ENCODE results near the gene NR2C2AP.

The NR2C2AP gene

GRCh38 chr19:19217099-19217498 is 13.9 kb upstream of the NR2C2AP start:
- peak; percentile 41 for DNase-seq (ENCODE audit: low read depth)
- TF ChIP-seq CTCF (conservative IDR thresholded peaks at IDR 0.05; ENCODE audit: control insufficient read depth, insufficient read depth, low read depth, low read length): peak; percentile 21
- H3K4me3 ChIP-seq (ENCODE audit: control insufficient read depth, low read depth, low read length): no peak overlapping the region

GRCh38 chr19:19215792-19216191 is 12.6 kb upstream of the NR2C2AP start:
- no peak for TF ChIP-seq CTCF (conservative IDR thresholded peaks at IDR 0.05; ENCODE audit: control insufficient read depth, insufficient read depth, low read depth, low read length)
- no peak overlapping the region for H3K4me3 ChIP-seq (ENCODE audit: control insufficient read depth, low read depth, low read length)
- no peak for DNase-seq (ENCODE audit: low read depth)

- no peak overlapping the region for H3K4me3 ChIP-seq (ENCODE audit: control insufficient read depth, low read depth, low read length)
- TF ChIP-seq CTCF (conservative IDR thresholded peaks at IDR 0.05; ENCODE audit: control insufficient read depth, insufficient read depth, low read depth, low read length): no peak
- peak; percentile 30 for DNase-seq (ENCODE audit: low read depth)
These were observed 11.7 kb upstream of the NR2C2AP start for GRCh38 chr19:19214892-19215291.

- no peak for DNase-seq (ENCODE audit: low read depth)
- no peak for TF ChIP-seq CTCF (conservative IDR thresholded peaks at IDR 0.05; ENCODE audit: control insufficient read depth, insufficient read depth, low read depth, low read length)
- no peak overlapping the region for H3K4me3 ChIP-seq (ENCODE audit: control insufficient read depth, low read depth, low read length)
These were observed 10.9 kb upstream of the NR2C2AP start for GRCh38 chr19:19214159-19214490.

GRCh38 chr19:19213426-19214158 is 10.4 kb upstream of the NR2C2AP start:
- no peak for TF ChIP-seq CTCF (conservative IDR thresholded peaks at IDR 0.05; ENCODE audit: control insufficient read depth, insufficient read depth, low read depth, low read length)
- no peak for DNase-seq (ENCODE audit: low read depth)
- H3K4me3 ChIP-seq (ENCODE audit: control insufficient read depth, low read depth, low read length): no peak overlapping the region

GRCh38 chr19:19212916-19213315 is 9.7 kb upstream of the NR2C2AP start:
- DNase-seq (ENCODE audit: low read depth): no peak
- H3K4me3 ChIP-seq (ENCODE audit: control insufficient read depth, low read depth, low read length): no peak overlapping the region
- no peak for TF ChIP-seq CTCF (conservative IDR thresholded peaks at IDR 0.05; ENCODE audit: control insufficient read depth, insufficient read depth, low read depth, low read length)
